PC-3 (cell line): ENCODE measurements around the gene MLIP. TPM values are rescaled to one million over a fixed set of nuclear protein-coding genes. Genes with fewer than 3 reads are reported as not detected.

Experiments used
- ATAC-seq: fragments of 200-7000 bp; cut with Tn5 transposase; 2 replicates; pipeline ENCODE4 v1.9.1; 2020; ENCODE audit warnings: mild to moderate bottlenecking, moderate library complexity
- BruUV-seq: library from RNA; stranded (reverse); fragments of 400-500 nt; replicated peaks from 2 replicates; lab custom pipeline; 2021; lab: Mats Ljungman, UMichigan
- CTCF ChIA-PET: fragments of 300-600 bp; sonication (Branson Sonifier 250); formaldehyde crosslinking; loops from one replicate; lab custom pipeline; 2022; ENCODE audit warnings: antibody characterized with exemption; lab: Charles Lee
- POLR2A ChIA-PET: fragments of 300-600 bp; sonication (Branson Sonifier 250); formaldehyde crosslinking; loops from one replicate; lab custom pipeline; 2022; ENCODE audit warnings: antibody characterized with exemption; ENCODE audit not compliant: unreplicated experiment; lab: Charles Lee
- DNase-seq: peaks from one replicate; pipeline ENCODE4 v3.0.0-alpha.2; 2015
- H2AFZ ChIP-seq: fragments of 300-600 bp; sonication (generic); 2 replicates; pipeline ENCODE4 v1.6.0; 2016; ENCODE audit warnings: antibody characterized with exemption, low read length
- H3F3A ChIP-seq: fragments of 300-600 bp; sonication (generic); one replicate; pipeline ENCODE4 v1.6.0; 2017; ENCODE audit warnings: antibody characterized with exemption, low read length, control low read depth, mild to moderate bottlenecking; ENCODE audit not compliant: unreplicated experiment
- H3K27ac ChIP-seq: fragments of 300-600 bp; sonication (generic); 2 replicates; pipeline ENCODE4 v1.5.1; 2016; ENCODE audit warnings: mild to moderate bottlenecking, low read length
- H3K27me3 ChIP-seq: fragments of 300-600 bp; sonication (generic); 2 replicates; pipeline ENCODE4 v1.6.1; 2016; ENCODE audit warnings: low read length, mixed read lengths
- H3K36me3 ChIP-seq: fragments of 300-600 bp; sonication (generic); 2 replicates; pipeline ENCODE4 v1.6.1; 2016; ENCODE audit warnings: low read depth, mixed run types, low read length, mixed read lengths
- H3K4me1 ChIP-seq: fragments of 300-600 bp; sonication (generic); 2 replicates; pipeline ENCODE4 v1.5.1; 2016; ENCODE audit warnings: low read length; ENCODE audit not compliant: insufficient read depth
- H3K4me2 ChIP-seq: fragments of 300-600 bp; sonication (generic); 2 replicates; pipeline ENCODE4 v1.6.0; 2016; ENCODE audit warnings: low read length
- H3K4me3 ChIP-seq: fragments of 300-600 bp; sonication (generic); 2 replicates; pipeline ENCODE4 v1.5.1; 2016; ENCODE audit warnings: mild to moderate bottlenecking, low read length, mixed read lengths
- H3K79me2 ChIP-seq: fragments of 300-600 bp; sonication (generic); 2 replicates; pipeline ENCODE4 v1.6.1; 2017; ENCODE audit warnings: low read length, mixed read lengths
- H3K9ac ChIP-seq: fragments of 300-600 bp; sonication (generic); 2 replicates; pipeline ENCODE4 v1.6.0; 2016; ENCODE audit warnings: mild to moderate bottlenecking, low read length
- H3K9me2 ChIP-seq: fragments of 300-600 bp; sonication (generic); replicated peaks from 2 replicates; pipeline ENCODE4 v1.6.1; 2016; ENCODE audit warnings: mixed run types, low read length, mixed read lengths
- H3K9me3 ChIP-seq: fragments of 300-600 bp; sonication (generic); 2 replicates; pipeline ENCODE4 v1.6.1; 2016; ENCODE audit warnings: low read length, mixed read lengths
- H4K20me1 ChIP-seq: fragments of 300-600 bp; sonication (generic); 2 replicates; pipeline ENCODE4 v1.6.1; 2016; ENCODE audit warnings: low read length, mixed read lengths
- EZH2 ChIP-seq: fragments of 300-600 bp; sonication (generic); IDR thresholded peaks from one replicate; pipeline ENCODE4 v1.6.1; 2017; ENCODE audit warnings: antibody characterized with exemption, mild to moderate bottlenecking, low read length; ENCODE audit not compliant: unreplicated experiment
- EZH2phosphoT487 ChIP-seq: fragments of 300-600 bp; sonication (generic); IDR thresholded peaks from 2 replicates; pipeline ENCODE4 v1.6.1; 2018; ENCODE audit warnings: mild to moderate bottlenecking, antibody characterized with exemption, low read length, borderline replicate concordance
- intact Hi-C: fragments of 100-400 bp; cut with micrococcal nuclease; formaldehyde crosslinking; loops from 2 replicates; pipeline ENCODE4 v1.9.0; 2023
- total RNA-seq: library from RNA; depleted of rRNA; stranded (reverse); fragments of >200 nt; gene quantifications from 2 replicates; pipeline ENCODE4 v1.2.3, GENCODE V29; 2014
- TF ChIP-seq, protein P1 (sequence below): fragments of 300-600 bp; sonication (generic); conservative IDR thresholded peaks from 2 replicates; pipeline ENCODE4 v1.5.1; 2017; ENCODE audit warnings: antibody characterized with exemption, low read depth, mild to moderate bottlenecking, low read length

Gene MLIP
- total RNA-seq, 1 experiment from 2014 or later: not detected

DNA sequence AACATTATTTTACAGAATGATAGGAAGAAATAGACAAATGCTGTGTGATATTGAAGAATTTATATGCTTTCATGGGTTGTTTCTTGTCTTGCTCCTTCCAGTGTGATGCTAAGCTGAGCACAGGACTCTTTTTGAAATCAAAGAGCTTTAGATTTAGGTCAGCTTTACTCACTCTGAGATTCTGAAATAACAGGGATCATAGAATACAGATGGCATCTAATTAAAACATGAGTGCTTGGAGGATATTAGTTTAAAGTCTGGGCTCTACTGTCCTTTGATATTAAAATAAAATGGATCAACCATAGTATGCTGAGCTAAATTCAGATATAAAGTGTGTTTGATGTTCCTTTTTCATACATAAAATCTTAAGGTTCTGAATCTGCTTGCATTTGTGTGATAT is 29.6 kb downstream of the MLIP start:
- intact Hi-C loops: no loop called here
- H4K20me1 ChIP-seq: no peaks in the 10 kb centered on the region
- no peaks in the 10 kb centered on the region for H3K9me3 ChIP-seq
- no peaks in the 10 kb centered on the region for H3K79me2 ChIP-seq
- no peak overlapping the region for H3K27ac ChIP-seq
- no peaks in the 10 kb centered on the region for H3K9me2 ChIP-seq
- H3K4me1 ChIP-seq: peaks cover 6% of the 10 kb centered on the region; the same call in 1 of the 2 replicates
- no peak overlapping the region for H3K9ac ChIP-seq
- H3K4me3 ChIP-seq: no peak overlapping the region
- DNase-seq (no peak), ATAC-seq (no peak)
- H3K27me3 ChIP-seq: no peaks in the 10 kb centered on the region
- TF ChIP-seq EZH2 (no peak), EZH2phosphoT487 (no peak)
- TF ChIP-seq, protein P1, sequence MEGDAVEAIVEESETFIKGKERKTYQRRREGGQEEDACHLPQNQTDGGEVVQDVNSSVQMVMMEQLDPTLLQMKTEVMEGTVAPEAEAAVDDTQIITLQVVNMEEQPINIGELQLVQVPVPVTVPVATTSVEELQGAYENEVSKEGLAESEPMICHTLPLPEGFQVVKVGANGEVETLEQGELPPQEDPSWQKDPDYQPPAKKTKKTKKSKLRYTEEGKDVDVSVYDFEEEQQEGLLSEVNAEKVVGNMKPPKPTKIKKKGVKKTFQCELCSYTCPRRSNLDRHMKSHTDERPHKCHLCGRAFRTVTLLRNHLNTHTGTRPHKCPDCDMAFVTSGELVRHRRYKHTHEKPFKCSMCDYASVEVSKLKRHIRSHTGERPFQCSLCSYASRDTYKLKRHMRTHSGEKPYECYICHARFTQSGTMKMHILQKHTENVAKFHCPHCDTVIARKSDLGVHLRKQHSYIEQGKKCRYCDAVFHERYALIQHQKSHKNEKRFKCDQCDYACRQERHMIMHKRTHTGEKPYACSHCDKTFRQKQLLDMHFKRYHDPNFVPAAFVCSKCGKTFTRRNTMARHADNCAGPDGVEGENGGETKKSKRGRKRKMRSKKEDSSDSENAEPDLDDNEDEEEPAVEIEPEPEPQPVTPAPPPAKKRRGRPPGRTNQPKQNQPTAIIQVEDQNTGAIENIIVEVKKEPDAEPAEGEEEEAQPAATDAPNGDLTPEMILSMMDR: no peak
- POLR2A ChIA-PET: no interaction called here
- BruUV-seq: no TSS peak
- no peak overlapping the region for H3K4me2 ChIP-seq
- no peaks in the 10 kb centered on the region for H3K36me3 ChIP-seq
- no peak overlapping the region for H2AFZ ChIP-seq
- CTCF ChIA-PET: no interaction called here
- H3F3A ChIP-seq: no peaks in the 10 kb centered on the region

DNA sequence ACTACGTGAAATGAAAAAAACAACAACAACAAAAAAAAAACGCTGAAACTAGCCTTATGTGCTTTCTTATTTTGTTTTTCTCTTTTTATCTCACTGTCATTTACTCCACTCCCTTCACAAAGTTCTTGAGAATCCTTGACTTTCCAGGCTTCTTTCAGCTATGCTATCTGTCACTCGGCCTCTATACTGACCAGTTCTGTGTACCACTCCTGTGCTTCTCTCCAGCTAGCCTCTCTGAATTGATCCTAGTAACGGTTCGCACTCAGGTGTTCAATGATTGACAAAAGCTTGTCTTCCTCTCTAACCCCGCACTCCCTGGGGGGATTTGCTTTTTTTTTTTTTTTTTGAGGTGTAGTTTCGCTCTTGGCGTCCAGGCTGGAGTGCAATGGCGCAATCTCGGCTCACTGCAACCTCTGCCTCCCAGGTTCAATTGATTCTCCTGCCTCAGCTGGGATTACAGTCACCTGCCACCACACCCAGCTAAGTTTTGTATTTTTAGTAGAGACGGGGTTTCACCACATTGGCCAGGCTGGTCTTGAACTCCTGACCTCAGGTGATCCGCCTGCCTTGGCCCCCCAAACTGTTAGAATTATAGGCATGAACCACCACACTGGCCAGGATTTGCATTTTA is 31.8 kb downstream of the MLIP start:
- Histone ChIP-seq H3K27ac (no peak overlapping the region), H3F3A (no peaks in the 10 kb centered on the region), H3K4me1 (no peaks in the 10 kb centered on the region), H3K36me3 (no peaks in the 10 kb centered on the region), H3K9me3 (no peaks in the 10 kb centered on the region), H3K9me2 (no peaks in the 10 kb centered on the region), H3K9ac (no peak overlapping the region), H4K20me1 (no peaks in the 10 kb centered on the region), H2AFZ (no peak overlapping the region), H3K4me2 (no peak overlapping the region), H3K79me2 (no peaks in the 10 kb centered on the region), H3K27me3 (no peaks in the 10 kb centered on the region), H3K4me3 (no peak overlapping the region)
- intact Hi-C loops: no loop called here
- ChIA-PET CTCF (no interaction called here), POLR2A (no interaction called here)
- BruUV-seq: no TSS peak
- no peak for DNase-seq
- no peak for ATAC-seq
- TF ChIP-seq EZH2 (no peak), EZH2phosphoT487 (no peak)
- TF ChIP-seq, protein P1: no peak

DNA sequence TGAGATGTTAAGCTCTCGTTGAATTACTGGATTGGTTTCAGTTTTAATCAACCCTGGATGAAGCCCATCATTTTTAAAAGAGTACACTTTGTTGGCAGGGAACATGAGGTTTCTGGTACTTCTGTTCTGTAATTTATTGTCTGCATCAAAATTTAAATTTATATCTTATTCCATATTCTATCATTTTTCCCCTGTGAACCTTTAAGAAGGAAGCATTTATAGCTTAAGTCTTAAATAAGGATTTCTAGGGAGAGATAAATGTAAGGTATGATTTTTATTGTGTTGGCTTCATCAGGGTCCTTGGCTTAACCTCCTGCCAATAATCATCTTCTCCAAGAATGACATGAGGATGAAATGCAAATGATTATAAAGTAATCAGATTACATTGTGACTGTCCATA is 40.6 kb downstream of the MLIP start:
- no peak for TF ChIP-seq EZH2phosphoT487
- no peak for TF ChIP-seq EZH2
- TF ChIP-seq, protein P1: no peak
- Histone ChIP-seq H3K9me3 (no peaks in the 10 kb centered on the region), H3K27ac (no peak overlapping the region), H3K9ac (no peak overlapping the region), H2AFZ (no peak overlapping the region), H3K79me2 (no peaks in the 10 kb centered on the region), H3K4me3 (no peak overlapping the region), H3K27me3 (no peaks in the 10 kb centered on the region), H3K4me2 (no peak overlapping the region), H3K4me1 (peaks cover 8% of the 10 kb centered on the region; the same call in 1 of the 2 replicates), H3F3A (no peaks in the 10 kb centered on the region), H3K9me2 (no peaks in the 10 kb centered on the region; the same call in 1 of the 2 replicates), H4K20me1 (no peaks in the 10 kb centered on the region), H3K36me3 (no peaks in the 10 kb centered on the region)
- intact Hi-C loops: no loop called here
- ChIA-PET CTCF (no interaction called here), POLR2A (no interaction called here)
- no peak for ATAC-seq
- no TSS peak for BruUV-seq
- no peak for DNase-seq
